ENCODE measurements around the gene FAM131A.

Gene FAM131A

GRCh38 chr3:184314700-184315542, 22.5 kb upstream of the FAM131A start:
- in situ Hi-C loops (cut with MboI; ENCODE audit: low pct_unique_long_range_greater_than_20kb, low sequenced_read_pairs) = no loop called here
- peak; percentile 49 for DNase-seq

- in situ Hi-C loops (cut with MboI; ENCODE audit: low pct_unique_long_range_greater_than_20kb, low sequenced_read_pairs) = no loop called here
- DNase-seq = no peak
Measured at GRCh38 chr3:184315543-184315867, 21.9 kb upstream of the FAM131A start.

GRCh38 chr3:184315871-184316661, 21.3 kb upstream of the FAM131A start:
- no peak for DNase-seq
- in situ Hi-C loops (cut with MboI; ENCODE audit: low pct_unique_long_range_greater_than_20kb, low sequenced_read_pairs) = no loop called here

- in situ Hi-C loops (cut with MboI; ENCODE audit: low pct_unique_long_range_greater_than_20kb, low sequenced_read_pairs) = no loop called here
- no peak for DNase-seq
Measured at GRCh38 chr3:184316792-184317191, 20.6 kb upstream of the FAM131A start.

GRCh38 chr3:184317201-184317600, 20.2 kb upstream of the FAM131A start:
- in situ Hi-C loops (cut with MboI; ENCODE audit: low pct_unique_long_range_greater_than_20kb, low sequenced_read_pairs) = no loop called here
- no peak for DNase-seq

GRCh38 chr3:184320104-184320445, 17.3 kb upstream of the FAM131A start:
- in situ Hi-C loops (cut with MboI; ENCODE audit: low pct_unique_long_range_greater_than_20kb, low sequenced_read_pairs) = no loop called here

GRCh38 chr3:184321666-184322065, 15.7 kb upstream of the FAM131A start:
- in situ Hi-C loops (cut with MboI; ENCODE audit: low pct_unique_long_range_greater_than_20kb, low sequenced_read_pairs) = no loop called here
- no peak for DNase-seq

More at GRCh38 chr3:184320104-184320445, 17.3 kb upstream of the FAM131A start:
- DNase-seq = no peak

GRCh38 chr3:184322731-184323487, 14.5 kb upstream of the FAM131A start:
- in situ Hi-C loops (cut with MboI; ENCODE audit: low pct_unique_long_range_greater_than_20kb, low sequenced_read_pairs) = no loop called here
- DNase-seq = no peak

GRCh38 chr3:184323696-184324095, 13.7 kb upstream of the FAM131A start:
- DNase-seq = no peak
- in situ Hi-C loops (cut with MboI; ENCODE audit: low pct_unique_long_range_greater_than_20kb, low sequenced_read_pairs) = no loop called here

GRCh38 chr3:184325269-184325668, 12.1 kb upstream of the FAM131A start:
- in situ Hi-C loops (cut with MboI; ENCODE audit: low pct_unique_long_range_greater_than_20kb, low sequenced_read_pairs) = no loop called here

GRCh38 chr3:184325715-184326369, 11.6 kb upstream of the FAM131A start:
- in situ Hi-C loops (cut with MboI; ENCODE audit: low pct_unique_long_range_greater_than_20kb, low sequenced_read_pairs) = no loop called here
- no peak for DNase-seq

More at GRCh38 chr3:184325269-184325668, 12.1 kb upstream of the FAM131A start:
- DNase-seq = no peak

- no peak for DNase-seq
- in situ Hi-C loops (cut with MboI; ENCODE audit: low pct_unique_long_range_greater_than_20kb, low sequenced_read_pairs) = no loop called here
Measured at GRCh38 chr3:184327171-184327570, 10.2 kb upstream of the FAM131A start.

- DNase-seq = no peak
- in situ Hi-C loops (cut with MboI; ENCODE audit: low pct_unique_long_range_greater_than_20kb, low sequenced_read_pairs) = no loop called here
Measured at GRCh38 chr3:184328516-184328915, 8.9 kb upstream of the FAM131A start.

GRCh38 chr3:184332370-184333090, 4.9 kb upstream of the FAM131A start:
- no peak for DNase-seq
- in situ Hi-C loops (cut with MboI; ENCODE audit: low pct_unique_long_range_greater_than_20kb, low sequenced_read_pairs) = no loop called here

GRCh38 chr3:184333190-184333589, 4.2 kb upstream of the FAM131A start:
- DNase-seq = no peak
- in situ Hi-C loops (cut with MboI; ENCODE audit: low pct_unique_long_range_greater_than_20kb, low sequenced_read_pairs) = no loop called here

GRCh38 chr3:184333700-184334099, 3.7 kb upstream of the FAM131A start:
- no peak for DNase-seq
- in situ Hi-C loops (cut with MboI; ENCODE audit: low pct_unique_long_range_greater_than_20kb, low sequenced_read_pairs) = no loop called here

GRCh38 chr3:184334470-184335158, 2.8 kb upstream of the FAM131A start:
- in situ Hi-C loops (cut with MboI; ENCODE audit: low pct_unique_long_range_greater_than_20kb, low sequenced_read_pairs) = no loop called here
- no peak for DNase-seq

GRCh38 chr3:184335291-184335660, 2.1 kb upstream of the FAM131A start:
- in situ Hi-C loops (cut with MboI; ENCODE audit: low pct_unique_long_range_greater_than_20kb, low sequenced_read_pairs) = no loop called here
- DNase-seq = no peak
